ENCODE data around the gene SLC35D2.
A peak's percentile ranks its signal among the peaks of the same experiment; 100 is the strongest.
"Not testable (repeated sequence)": the region's sequence is repeated elsewhere in the genome, so short reads cannot be mapped to it uniquely, and the experiment has no call there.

The SLC35D2 gene

DNA sequence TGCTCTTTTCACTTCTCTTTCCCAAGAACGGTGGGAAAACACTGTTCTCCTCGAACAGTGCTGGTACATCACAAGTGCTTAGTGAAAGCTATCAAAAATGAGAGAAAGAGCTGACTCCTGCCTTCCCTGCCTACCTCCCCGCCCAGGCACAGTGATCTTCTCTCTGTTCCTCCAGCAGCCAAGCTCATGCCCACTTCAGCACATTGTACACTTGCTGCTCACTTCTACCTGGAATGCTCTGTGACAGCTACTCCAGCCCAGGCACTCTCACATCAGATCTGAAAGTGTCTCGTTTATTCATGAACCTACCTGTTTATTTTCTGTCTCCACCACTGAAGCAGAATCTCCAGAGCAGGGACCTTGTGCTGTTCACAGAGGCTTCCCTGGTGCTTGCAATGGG is 1.8 kb downstream of the SLC35D2 start:
- H3K9ac ChIP-seq (ENCODE audit: low read length in 5 of 5) = peak overlapping the region in 1 of 5 donors; percentile 56
- no peak overlapping the region for H3K4me3 ChIP-seq (ENCODE audit: low read depth in 1 of 5, low read length in 5 of 5)

GRCh38 chr9:96381125-96381524 is 2.4 kb downstream of the SLC35D2 start:
- no peak overlapping the region for H3K4me3 ChIP-seq (ENCODE audit: low read depth in 1 of 5, low read length in 5 of 5)
- peaks cover 0 to 5% (median 0%) of the 10 kb centered on the region in 5 donors for H3K36me3 ChIP-seq (ENCODE audit: control insufficient read depth in 5 of 5, insufficient read depth in 5 of 5, low read length in 5 of 5)
- peaks cover 1 to 23% (median 20%) of the 10 kb centered on the region in 5 donors for H3K4me1 ChIP-seq (ENCODE audit: control insufficient read depth in 5 of 5, insufficient read depth in 5 of 5, low read length in 5 of 5)
- H3K9me3 ChIP-seq (ENCODE audit: control insufficient read depth in 5 of 5, low read length in 5 of 5) = no peaks in the 10 kb centered on the region
- H3K9ac ChIP-seq (ENCODE audit: low read length in 5 of 5) = no peak overlapping the region
- H3K27ac ChIP-seq (ENCODE audit: low read depth, low read length) = no peak overlapping the region
- no peaks in the 10 kb centered on the region for H3K27me3 ChIP-seq (ENCODE audit: control insufficient read depth in 5 of 5, insufficient read depth in 4 of 5, low read length in 5 of 5)

More for the DNA sequence above, 1.8 kb downstream of the SLC35D2 start:
- no peak overlapping the region for H3K27ac ChIP-seq (ENCODE audit: low read depth, low read length)
- H3K36me3 ChIP-seq (ENCODE audit: control insufficient read depth in 5 of 5, insufficient read depth in 5 of 5, low read length in 5 of 5) = peaks cover 0 to 5% (median 0%) of the 10 kb centered on the region in 5 donors
- H3K4me1 ChIP-seq (ENCODE audit: control insufficient read depth in 5 of 5, insufficient read depth in 5 of 5, low read length in 5 of 5) = peaks cover 1 to 23% (median 20%) of the 10 kb centered on the region in 5 donors
- no peaks in the 10 kb centered on the region for H3K27me3 ChIP-seq (ENCODE audit: control insufficient read depth in 5 of 5, insufficient read depth in 4 of 5, low read length in 5 of 5)
- H3K9me3 ChIP-seq (ENCODE audit: control insufficient read depth in 5 of 5, low read length in 5 of 5) = no peaks in the 10 kb centered on the region

GRCh38 chr9:96379461-96379860 is 4.0 kb downstream of the SLC35D2 start:
- Histone ChIP-seq H3K9ac (ENCODE audit: low read length in 5 of 5) (no peak overlapping the region), H3K27ac (ENCODE audit: low read depth, low read length) (no peak overlapping the region), H3K27me3 (ENCODE audit: control insufficient read depth in 5 of 5, insufficient read depth in 4 of 5, low read length in 5 of 5) (no peaks in the 10 kb centered on the region), H3K9me3 (ENCODE audit: control insufficient read depth in 5 of 5, low read length in 5 of 5) (no peaks in the 10 kb centered on the region), H3K36me3 (ENCODE audit: control insufficient read depth in 5 of 5, insufficient read depth in 5 of 5, low read length in 5 of 5) (peaks cover 0 to 5% (median 0%) of the 10 kb centered on the region in 5 donors), H3K4me1 (ENCODE audit: control insufficient read depth in 5 of 5, insufficient read depth in 5 of 5, low read length in 5 of 5) (peaks cover 1 to 23% (median 20%) of the 10 kb centered on the region in 5 donors), H3K4me3 (ENCODE audit: low read depth in 1 of 5, low read length in 5 of 5) (no peak overlapping the region)

- H3K4me1 ChIP-seq (ENCODE audit: control insufficient read depth in 5 of 5, insufficient read depth in 5 of 5, low read length in 5 of 5) = peaks cover 1 to 16% (median 13%) of the 10 kb centered on the region in 5 donors
- H3K27ac ChIP-seq (ENCODE audit: low read depth, low read length) = no peak overlapping the region
- H3K9ac ChIP-seq (ENCODE audit: low read length in 5 of 5) = no peak overlapping the region
- no peak overlapping the region for H3K4me3 ChIP-seq (ENCODE audit: low read depth in 1 of 5, low read length in 5 of 5)
- H3K27me3 ChIP-seq (ENCODE audit: control insufficient read depth in 5 of 5, insufficient read depth in 4 of 5, low read length in 5 of 5) = no peaks in the 10 kb centered on the region
- H3K9me3 ChIP-seq (ENCODE audit: control insufficient read depth in 5 of 5, low read length in 5 of 5) = no peaks in the 10 kb centered on the region
- H3K36me3 ChIP-seq (ENCODE audit: control insufficient read depth in 5 of 5, insufficient read depth in 5 of 5, low read length in 5 of 5) = peaks cover 0 to 5% (median 0%) of the 10 kb centered on the region in 5 donors
Observed at GRCh38 chr9:96378187-96378586, 5.3 kb downstream of the SLC35D2 start.

- H3K27me3 ChIP-seq (ENCODE audit: control insufficient read depth in 5 of 5, insufficient read depth in 4 of 5, low read length in 5 of 5) = no peaks in the 10 kb centered on the region
- H3K9ac ChIP-seq (ENCODE audit: low read length in 5 of 5) = peak overlapping the region in 1 of 5 donors; percentile 28
- H3K4me1 ChIP-seq (ENCODE audit: control insufficient read depth in 5 of 5, insufficient read depth in 5 of 5, low read length in 5 of 5) = peaks cover 0 to 8% (median 6%) of the 10 kb centered on the region in 5 donors
- H3K4me3 ChIP-seq (ENCODE audit: low read depth in 1 of 5, low read length in 5 of 5) = no peak overlapping the region
- no peak overlapping the region for H3K27ac ChIP-seq (ENCODE audit: low read depth, low read length)
- no peaks in the 10 kb centered on the region for H3K9me3 ChIP-seq (ENCODE audit: control insufficient read depth in 5 of 5, low read length in 5 of 5)
- H3K36me3 ChIP-seq (ENCODE audit: control insufficient read depth in 5 of 5, insufficient read depth in 5 of 5, low read length in 5 of 5) = peaks cover 0 to 5% (median 0%) of the 10 kb centered on the region in 5 donors
Observed at GRCh38 chr9:96376891-96377874, 6.3 kb downstream of the SLC35D2 start.

DNA sequence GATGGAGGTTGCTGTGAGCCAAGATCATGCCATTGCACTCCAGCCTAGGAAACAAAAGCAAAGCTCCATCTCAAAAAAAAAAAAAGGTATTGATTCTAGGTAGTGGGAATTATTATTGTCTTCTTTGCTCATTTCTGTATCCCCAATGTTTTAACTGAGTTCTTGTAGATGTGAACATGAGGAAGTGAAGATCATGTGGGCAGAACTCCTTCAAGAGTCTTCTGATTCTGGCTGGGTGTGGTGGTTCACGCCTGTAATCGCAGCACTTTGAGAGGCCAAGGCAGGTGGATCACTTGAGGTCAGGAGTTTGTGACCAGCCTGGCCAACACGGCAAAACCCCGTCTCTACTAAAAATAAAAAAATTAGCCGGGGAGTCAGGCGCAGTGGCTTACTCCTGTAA is 8.0 kb downstream of the SLC35D2 start:
- not testable (repeated sequence) for H3K27ac ChIP-seq (ENCODE audit: low read depth, low read length); H3K9ac ChIP-seq (ENCODE audit: low read length in 5 of 5); H3K4me1 ChIP-seq (ENCODE audit: control insufficient read depth in 5 of 5, insufficient read depth in 5 of 5, low read length in 5 of 5); H3K4me3 ChIP-seq (ENCODE audit: low read depth in 1 of 5, low read length in 5 of 5); H3K27me3 ChIP-seq (ENCODE audit: control insufficient read depth in 5 of 5, insufficient read depth in 4 of 5, low read length in 5 of 5); H3K36me3 ChIP-seq (ENCODE audit: control insufficient read depth in 5 of 5, insufficient read depth in 5 of 5, low read length in 5 of 5); H3K9me3 ChIP-seq (ENCODE audit: control insufficient read depth in 5 of 5, low read length in 5 of 5)

DNA sequence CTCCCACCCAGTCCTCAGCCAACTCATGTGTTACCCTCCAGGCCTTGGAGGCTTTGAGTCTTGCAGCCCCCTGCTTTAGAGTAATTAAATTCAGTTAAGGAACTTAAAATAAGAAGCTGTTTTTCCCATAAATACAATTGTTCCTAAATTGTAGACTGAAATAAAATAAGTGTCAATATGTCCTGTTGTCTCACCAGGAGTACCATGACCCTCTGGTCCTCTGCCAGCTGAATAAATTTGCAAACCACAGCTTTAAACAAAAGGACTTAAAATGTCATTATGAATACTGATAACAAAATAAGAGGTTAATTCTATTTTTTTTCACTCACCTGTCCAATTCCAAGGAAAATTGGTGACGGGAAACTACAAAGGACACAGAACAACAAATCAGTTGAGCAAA is 15.6 kb downstream of the SLC35D2 start:
- Histone ChIP-seq H3K27me3 (ENCODE audit: control insufficient read depth in 5 of 5, insufficient read depth in 4 of 5, low read length in 5 of 5) (no peaks in the 10 kb centered on the region), H3K36me3 (ENCODE audit: control insufficient read depth in 5 of 5, insufficient read depth in 5 of 5, low read length in 5 of 5) (peaks cover 6 to 22% (median 10%) of the 10 kb centered on the region in 5 donors), H3K9ac (ENCODE audit: low read length in 5 of 5) (no peak overlapping the region), H3K4me1 (ENCODE audit: control insufficient read depth in 5 of 5, insufficient read depth in 5 of 5, low read length in 5 of 5) (no peaks in the 10 kb centered on the region), H3K4me3 (ENCODE audit: low read depth in 1 of 5, low read length in 5 of 5) (no peak overlapping the region), H3K27ac (ENCODE audit: low read depth, low read length) (no peak overlapping the region), H3K9me3 (ENCODE audit: control insufficient read depth in 5 of 5, low read length in 5 of 5) (no peaks in the 10 kb centered on the region)

GRCh38 chr9:96363175-96363967 is 20.1 kb downstream of the SLC35D2 start:
- no peaks in the 10 kb centered on the region for H3K27me3 ChIP-seq (ENCODE audit: control insufficient read depth in 5 of 5, insufficient read depth in 4 of 5, low read length in 5 of 5)
- peaks cover 12 to 38% (median 23%) of the 10 kb centered on the region in 5 donors for H3K36me3 ChIP-seq (ENCODE audit: control insufficient read depth in 5 of 5, insufficient read depth in 5 of 5, low read length in 5 of 5)
- H3K9ac ChIP-seq (ENCODE audit: low read length in 5 of 5) = no peak overlapping the region
- H3K27ac ChIP-seq (ENCODE audit: low read depth, low read length) = no peak overlapping the region
- H3K9me3 ChIP-seq (ENCODE audit: control insufficient read depth in 5 of 5, low read length in 5 of 5) = no peaks in the 10 kb centered on the region
- no peaks in the 10 kb centered on the region for H3K4me1 ChIP-seq (ENCODE audit: control insufficient read depth in 5 of 5, insufficient read depth in 5 of 5, low read length in 5 of 5)
- no peak overlapping the region for H3K4me3 ChIP-seq (ENCODE audit: low read depth in 1 of 5, low read length in 5 of 5)

DNA sequence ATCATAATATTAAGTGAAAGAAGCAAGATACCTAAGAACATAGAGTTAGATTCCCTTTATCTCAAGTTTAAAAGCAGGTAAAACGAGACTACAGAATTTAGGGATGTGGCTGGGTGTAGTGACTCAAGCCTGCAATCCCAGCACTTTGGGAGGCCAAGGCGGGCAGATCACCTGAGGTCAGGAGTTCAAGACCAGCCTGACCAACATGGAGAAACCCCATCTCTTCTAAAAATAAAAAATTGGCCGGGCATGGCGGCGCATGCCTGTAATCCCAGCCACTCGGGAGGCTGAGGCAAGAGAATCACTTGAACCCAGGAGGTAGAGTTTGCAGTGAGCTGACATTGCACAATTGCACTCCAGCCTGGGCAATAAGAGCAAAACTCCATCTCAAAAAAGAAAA is 21.4 kb downstream of the SLC35D2 start:
- peaks cover 12 to 37% (median 27%) of the 10 kb centered on the region in 5 donors for H3K36me3 ChIP-seq (ENCODE audit: control insufficient read depth in 5 of 5, insufficient read depth in 5 of 5, low read length in 5 of 5)
- not testable (repeated sequence) for H3K9ac ChIP-seq (ENCODE audit: low read length in 5 of 5); H3K27ac ChIP-seq (ENCODE audit: low read depth, low read length); H3K27me3 ChIP-seq (ENCODE audit: control insufficient read depth in 5 of 5, insufficient read depth in 4 of 5, low read length in 5 of 5); H3K4me3 ChIP-seq (ENCODE audit: low read depth in 1 of 5, low read length in 5 of 5); H3K9me3 ChIP-seq (ENCODE audit: control insufficient read depth in 5 of 5, low read length in 5 of 5); H3K4me1 ChIP-seq (ENCODE audit: control insufficient read depth in 5 of 5, insufficient read depth in 5 of 5, low read length in 5 of 5)

GRCh38 chr9:96361668-96362067 is 21.8 kb downstream of the SLC35D2 start:
- Histone ChIP-seq H3K27ac (ENCODE audit: low read depth, low read length) (no peak overlapping the region), H3K4me1 (ENCODE audit: control insufficient read depth in 5 of 5, insufficient read depth in 5 of 5, low read length in 5 of 5) (no peaks in the 10 kb centered on the region), H3K4me3 (ENCODE audit: low read depth in 1 of 5, low read length in 5 of 5) (no peak overlapping the region), H3K27me3 (ENCODE audit: control insufficient read depth in 5 of 5, insufficient read depth in 4 of 5, low read length in 5 of 5) (no peaks in the 10 kb centered on the region), H3K9ac (ENCODE audit: low read length in 5 of 5) (no peak overlapping the region), H3K9me3 (ENCODE audit: control insufficient read depth in 5 of 5, low read length in 5 of 5) (no peaks in the 10 kb centered on the region), H3K36me3 (ENCODE audit: control insufficient read depth in 5 of 5, insufficient read depth in 5 of 5, low read length in 5 of 5) (peaks cover 12 to 38% (median 28%) of the 10 kb centered on the region in 5 donors)

All from subcutaneous abdominal adipose tissue (tissue), 5 donors.